HEK293 (cell line): ENCODE data around the gene FUOM.

Experiments
- CTCF ChIA-PET: fragments of 350-600 bp; formaldehyde crosslinking; extraction: SDS; loops from one replicate; lab custom pipeline; 2021; ENCODE audit warnings: antibody characterized with exemption; lab: Yijun Ruan, JAX
- POLR2A ChIA-PET: fragments of 300-600 bp; formaldehyde crosslinking; extraction: SDS; loops from one replicate; lab custom pipeline; 2020; ENCODE audit warnings: antibody characterized with exemption, inconsistent platforms; lab: Yijun Ruan, JAX
- H3K27ac ChIP-seq: fragments of 200-500 bp; sonication (Bioruptor generic); 2 replicates; pipeline ENCODE4 v1.5.1; 2014; ENCODE audit warnings: low read depth, low read length, control low read depth, inconsistent platforms; ENCODE audit errors: extremely low read depth
- H3K36me3 ChIP-seq, 2 experiments: fragments of 200-500 bp in 1 of 2; sonication (Bioruptor generic) in 1 of 2; 1 replicate in 1 of 2; 2 replicates in 1 of 2; pipeline ENCODE4 v1.5.1; 2014 to 2017; ENCODE audit warnings: inconsistent platforms in 2 of 2, low read length in 2 of 2; ENCODE audit not compliant: control insufficient read depth in 2 of 2, insufficient read depth in 1 of 2
- H3K4me1 ChIP-seq: fragments of 200-500 bp; sonication (Bioruptor generic); 2 replicates; pipeline ENCODE4 v1.5.1; 2014; ENCODE audit warnings: mild to moderate bottlenecking, low read length, inconsistent platforms; ENCODE audit not compliant: control insufficient read depth, insufficient read depth
- H3K4me3 ChIP-seq: 2 replicates; pipeline ENCODE4 v1.5.1; 2011; ENCODE audit warnings: low read depth, mild to moderate bottlenecking, control low read depth, low read length, moderate library complexity
- H3K9me3 ChIP-seq: fragments of 200-500 bp; sonication (Bioruptor generic); 2 replicates; pipeline ENCODE4 v1.5.1; 2014; ENCODE audit warnings: low read depth, low read length, inconsistent platforms; ENCODE audit not compliant: control insufficient read depth, insufficient read depth
- GLIS1 ChIP-seq: fragments of 450-650 bp; formaldehyde crosslinking; IDR thresholded peaks from 2 replicates; pipeline ENCODE4 v1.5.1; 2016; ENCODE audit warnings: missing biosample characterization, missing genetic modification characterization
- GLIS2 ChIP-seq: fragments of 450-650 bp; formaldehyde crosslinking; IDR thresholded peaks from 2 replicates; pipeline ENCODE4 v1.5.1; 2016; ENCODE audit warnings: missing biosample characterization, missing genetic modification characterization
- MZF1 ChIP-seq: fragments of 450-650 bp; formaldehyde crosslinking; IDR thresholded peaks from 2 replicates; pipeline ENCODE4 v1.5.1; 2017; ENCODE audit warnings: missing biosample characterization, missing genetic modification characterization, borderline replicate concordance
- PRDM10 ChIP-seq: fragments of 450-650 bp; formaldehyde crosslinking; IDR thresholded peaks from 2 replicates; pipeline ENCODE4 v1.5.1; 2016; ENCODE audit warnings: missing biosample characterization, missing genetic modification characterization
- ZIC2 ChIP-seq: fragments of 450-650 bp; formaldehyde crosslinking; IDR thresholded peaks from 2 replicates; pipeline ENCODE4 v1.5.1; 2016; ENCODE audit warnings: missing biosample characterization, missing genetic modification characterization
- ZNF324 ChIP-seq: fragments of 450-650 bp; formaldehyde crosslinking; IDR thresholded peaks from 2 replicates; pipeline ENCODE4 v1.5.1; 2016; ENCODE audit warnings: missing biosample characterization, missing genetic modification characterization
- ZNF521 ChIP-seq: fragments of 450-650 bp; formaldehyde crosslinking; IDR thresholded peaks from 2 replicates; pipeline ENCODE4 v1.5.1; 2017; ENCODE audit warnings: missing biosample characterization, mild to moderate bottlenecking, missing genetic modification characterization
- ZSCAN5A ChIP-seq: fragments of 450-650 bp; formaldehyde crosslinking; IDR thresholded peaks from 2 replicates; pipeline ENCODE4 v1.5.1; 2016; ENCODE audit warnings: missing biosample characterization, missing genetic modification characterization
- TF ChIP-seq, protein P1 (sequence below): fragments of 450-650 bp; formaldehyde crosslinking; IDR thresholded peaks from 2 replicates; pipeline ENCODE4; 2016; ENCODE audit warnings: missing biosample characterization, missing genetic modification characterization
- TF ChIP-seq, protein P2 (sequence below): fragments of 450-650 bp; formaldehyde crosslinking; IDR thresholded peaks from 2 replicates; pipeline ENCODE4 v1.5.1; 2016; ENCODE audit warnings: missing biosample characterization, missing genetic modification characterization
- TF ChIP-seq, protein P3 (sequence below): fragments of 450-650 bp; IDR thresholded peaks from 2 replicates; pipeline ENCODE4 v1.5.1; 2018; ENCODE audit warnings: missing biosample characterization, missing genetic modification characterization

The FUOM gene

DNA sequence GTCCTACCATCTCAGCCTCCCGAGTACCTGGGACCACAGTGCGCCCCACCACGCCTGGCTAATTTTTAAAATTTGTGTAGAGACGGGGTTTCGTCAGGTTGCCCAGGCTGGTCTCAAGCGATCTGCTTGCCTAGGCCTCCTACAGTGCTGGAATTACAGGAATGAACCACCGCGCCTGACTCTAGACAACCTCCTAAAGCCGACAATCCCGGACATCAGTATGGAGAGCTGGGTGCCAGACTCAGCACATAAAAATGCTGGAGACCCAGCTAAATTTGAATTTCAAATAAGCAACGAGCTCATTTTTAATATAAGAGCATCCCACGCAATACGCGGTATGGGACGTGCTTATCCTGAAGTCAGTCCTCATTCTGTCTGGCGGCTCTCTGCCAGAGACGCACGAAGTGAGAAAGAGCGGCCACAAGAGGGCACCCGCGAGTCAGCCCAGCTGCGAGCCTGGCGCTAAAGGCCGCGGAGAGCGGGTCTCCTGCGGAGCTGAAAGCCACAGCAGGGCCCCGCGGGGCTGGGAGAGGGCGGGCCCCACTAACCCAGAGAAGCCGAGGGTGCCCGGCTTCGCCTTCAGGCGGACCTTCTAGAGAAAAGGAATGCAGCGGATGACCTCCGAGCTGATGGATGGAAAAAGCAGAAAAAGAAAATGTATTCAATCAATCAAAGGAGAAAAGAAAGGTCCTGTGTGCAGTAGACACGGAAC lies 28.2 kb downstream of the FUOM start (continued):
- TF ChIP-seq, protein P1, sequence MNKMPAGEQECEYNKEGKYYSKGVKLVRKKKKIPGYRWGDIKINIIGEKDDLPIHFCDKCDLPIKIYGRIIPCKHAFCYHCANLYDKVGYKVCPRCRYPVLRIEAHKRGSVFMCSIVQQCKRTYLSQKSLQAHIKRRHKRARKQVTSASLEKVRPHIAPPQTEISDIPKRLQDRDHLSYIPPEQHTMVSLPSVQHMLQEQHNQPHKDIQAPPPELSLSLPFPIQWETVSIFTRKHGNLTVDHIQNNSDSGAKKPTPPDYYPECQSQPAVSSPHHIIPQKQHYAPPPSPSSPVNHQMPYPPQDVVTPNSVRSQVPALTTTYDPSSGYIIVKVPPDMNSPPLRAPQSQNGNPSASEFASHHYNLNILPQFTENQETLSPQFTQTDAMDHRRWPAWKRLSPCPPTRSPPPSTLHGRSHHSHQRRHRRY, result no peak
- TF ChIP-seq ZIC2, result peak; percentile 86

- Histone ChIP-seq H3K36me3 (no peaks in the 10 kb centered on the region), H3K4me3 (no peak overlapping the region), H3K27ac (no peak overlapping the region), H3K4me1 (peaks cover 11% of the 10 kb centered on the region), H3K9me3 (no peaks in the 10 kb centered on the region)
- TF ChIP-seq ZNF521 (tag by site-specific recombination) (no peak), GLIS1 (0 out of 2 replicates have a peak, but pooled peaks have one; percentile 5), PRDM10 (tag by site-specific recombination) (no peak), ZNF324 (tag by site-specific recombination) (no peak), ZSCAN5A (no peak), MZF1 (tag by site-specific recombination) (no peak), GLIS2 (tag by site-specific recombination) (peak; percentile 34; the same call in 1 of the 2 replicates)
- TF ChIP-seq, protein P2, sequence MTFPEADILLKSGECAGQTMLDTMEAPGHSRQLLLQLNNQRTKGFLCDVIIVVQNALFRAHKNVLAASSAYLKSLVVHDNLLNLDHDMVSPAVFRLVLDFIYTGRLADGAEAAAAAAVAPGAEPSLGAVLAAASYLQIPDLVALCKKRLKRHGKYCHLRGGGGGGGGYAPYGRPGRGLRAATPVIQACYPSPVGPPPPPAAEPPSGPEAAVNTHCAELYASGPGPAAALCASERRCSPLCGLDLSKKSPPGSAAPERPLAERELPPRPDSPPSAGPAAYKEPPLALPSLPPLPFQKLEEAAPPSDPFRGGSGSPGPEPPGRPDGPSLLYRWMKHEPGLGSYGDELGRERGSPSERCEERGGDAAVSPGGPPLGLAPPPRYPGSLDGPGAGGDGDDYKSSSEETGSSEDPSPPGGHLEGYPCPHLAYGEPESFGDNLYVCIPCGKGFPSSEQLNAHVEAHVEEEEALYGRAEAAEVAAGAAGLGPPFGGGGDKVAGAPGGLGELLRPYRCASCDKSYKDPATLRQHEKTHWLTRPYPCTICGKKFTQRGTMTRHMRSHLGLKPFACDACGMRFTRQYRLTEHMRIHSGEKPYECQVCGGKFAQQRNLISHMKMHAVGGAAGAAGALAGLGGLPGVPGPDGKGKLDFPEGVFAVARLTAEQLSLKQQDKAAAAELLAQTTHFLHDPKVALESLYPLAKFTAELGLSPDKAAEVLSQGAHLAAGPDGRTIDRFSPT (tag by site-specific recombination), result peak; percentile 24; the same call in 1 of the 2 replicates
- TF ChIP-seq, protein P3, sequence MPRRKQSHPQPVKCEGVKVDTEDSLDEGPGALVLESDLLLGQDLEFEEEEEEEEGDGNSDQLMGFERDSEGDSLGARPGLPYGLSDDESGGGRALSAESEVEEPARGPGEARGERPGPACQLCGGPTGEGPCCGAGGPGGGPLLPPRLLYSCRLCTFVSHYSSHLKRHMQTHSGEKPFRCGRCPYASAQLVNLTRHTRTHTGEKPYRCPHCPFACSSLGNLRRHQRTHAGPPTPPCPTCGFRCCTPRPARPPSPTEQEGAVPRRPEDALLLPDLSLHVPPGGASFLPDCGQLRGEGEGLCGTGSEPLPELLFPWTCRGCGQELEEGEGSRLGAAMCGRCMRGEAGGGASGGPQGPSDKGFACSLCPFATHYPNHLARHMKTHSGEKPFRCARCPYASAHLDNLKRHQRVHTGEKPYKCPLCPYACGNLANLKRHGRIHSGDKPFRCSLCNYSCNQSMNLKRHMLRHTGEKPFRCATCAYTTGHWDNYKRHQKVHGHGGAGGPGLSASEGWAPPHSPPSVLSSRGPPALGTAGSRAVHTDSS, result no peak
- CTCF ChIA-PET, result interaction anchor here (0.6 to 2.6 kb wide), 38 partner anchors 8 to 277 kb away, joined by 3 to 27 read pairs (median 5); partner anchors contain the start of gene PRAP1
- POLR2A ChIA-PET, result interaction anchor here (0.6 to 1.1 kb wide), 3 partner anchors 21 to 72 kb away, joined by 3 to 5 read pairs (median 5); partner anchors contain the start of gene ECHS1
Observed at GRCh38 chr10:133328358-133329343, 29.2 kb downstream of the FUOM start.
